Measurements from ENCODE around the gene MAGI1.

The MAGI1 gene

DNA sequence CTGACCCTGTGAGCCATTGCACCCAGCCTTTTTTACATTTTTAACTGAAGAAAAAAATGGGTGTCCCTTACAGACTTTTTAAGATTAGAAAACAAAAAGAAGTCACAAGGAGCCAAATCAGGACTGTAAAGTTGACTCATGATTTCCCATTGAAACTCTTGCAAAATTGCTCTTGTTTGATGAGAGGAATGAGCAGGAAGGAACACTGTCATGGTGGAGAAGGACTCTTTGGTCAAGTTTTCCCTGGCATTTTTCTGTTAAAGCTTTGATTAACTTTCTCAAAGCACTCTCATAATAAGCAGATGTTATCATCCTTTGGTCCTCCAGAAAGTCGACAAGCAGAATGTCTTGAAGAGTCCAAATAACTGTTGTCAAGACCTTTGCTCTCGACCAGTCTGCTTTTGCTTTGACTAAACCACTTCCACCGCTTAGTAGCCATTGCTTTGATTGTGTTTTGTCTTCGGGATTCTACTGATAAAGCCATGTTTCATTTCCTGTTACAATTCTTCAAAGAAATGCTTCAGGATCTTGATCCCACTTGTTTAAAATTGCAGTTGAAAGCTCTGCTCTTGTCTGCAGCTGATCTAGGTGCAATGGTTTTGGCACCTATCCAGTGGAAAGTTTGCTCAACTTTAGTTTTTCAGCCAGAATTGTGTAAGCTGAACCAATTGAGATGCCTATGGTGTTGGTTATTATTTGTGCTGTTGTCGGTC lies 369.4 kb downstream of the MAGI1 start:
- no peak for DNase-seq (ENCODE audit: low read depth in 2 of 2)

DNA sequence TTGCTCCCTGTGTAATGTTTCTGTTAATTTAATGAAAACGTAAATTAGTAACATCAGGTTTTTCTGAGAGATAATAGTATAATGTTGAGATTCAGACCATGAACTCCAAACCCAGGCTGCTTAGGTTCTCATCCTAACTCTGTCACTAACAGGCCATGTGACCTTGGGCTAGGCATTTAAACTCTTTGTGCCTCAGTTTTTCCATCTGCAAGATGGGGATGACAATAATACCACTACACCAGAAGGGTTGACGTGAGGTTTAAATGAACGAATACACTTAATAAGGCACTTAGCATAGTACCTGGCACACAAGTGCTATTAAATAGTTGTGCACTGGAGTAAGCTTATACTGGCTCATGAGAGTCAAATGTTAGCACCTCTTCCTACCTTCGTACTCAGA lies 370.8 kb downstream of the MAGI1 start:
- no peak for DNase-seq (ENCODE audit: low read depth in 2 of 2)

DNA sequence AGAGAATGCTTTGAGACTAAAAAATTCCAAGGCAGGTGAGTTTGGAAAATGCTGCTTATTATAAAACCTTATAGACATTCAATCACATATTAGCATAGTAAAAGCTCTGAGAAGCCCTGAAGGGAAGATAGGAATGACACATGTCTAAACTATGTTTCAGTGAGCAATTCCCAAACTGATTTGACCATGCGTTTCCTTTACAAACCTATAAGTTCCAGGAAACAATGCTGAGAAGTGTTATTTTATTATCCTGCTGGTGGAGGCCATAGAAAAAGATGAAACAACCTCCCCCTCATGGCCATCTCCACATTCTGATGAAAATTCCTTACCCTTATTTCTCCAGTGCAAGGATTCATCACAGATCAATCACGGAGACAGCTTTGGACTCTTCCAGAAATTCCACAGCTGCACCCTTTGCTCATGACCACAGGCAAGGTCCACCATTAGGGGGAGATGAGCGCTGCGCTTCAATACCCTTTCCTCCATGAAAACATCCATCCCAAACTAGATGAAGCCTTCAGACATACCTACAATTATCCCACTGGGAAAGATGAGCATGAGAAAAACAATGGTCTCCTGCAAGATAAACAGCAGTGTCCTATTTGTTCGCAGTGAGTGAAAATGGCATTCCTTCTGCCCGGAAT lies 372.1 kb downstream of the MAGI1 start:
- DNase-seq (ENCODE audit: low read depth in 2 of 2): no peak

DNA sequence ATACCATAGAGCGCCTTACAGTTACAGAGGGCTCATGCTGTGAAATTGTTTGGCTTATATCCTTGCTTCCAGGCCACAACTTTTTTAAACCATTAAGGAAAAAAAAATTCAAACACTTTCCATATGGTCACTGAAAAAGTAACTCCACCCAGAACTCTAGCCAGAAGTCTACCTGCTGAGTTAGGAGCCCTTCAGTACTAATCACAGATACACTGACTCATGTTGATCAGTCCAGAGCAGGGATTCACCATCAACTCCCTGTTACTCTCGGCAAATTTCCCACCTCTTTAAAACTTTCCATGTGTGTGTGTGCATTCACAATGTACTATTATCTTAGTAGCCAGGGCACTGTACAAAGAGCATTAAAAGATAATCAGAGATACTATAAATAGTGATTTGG lies 372.8 kb downstream of the MAGI1 start:
- DNase-seq (ENCODE audit: low read depth in 2 of 2): no peak

DNA sequence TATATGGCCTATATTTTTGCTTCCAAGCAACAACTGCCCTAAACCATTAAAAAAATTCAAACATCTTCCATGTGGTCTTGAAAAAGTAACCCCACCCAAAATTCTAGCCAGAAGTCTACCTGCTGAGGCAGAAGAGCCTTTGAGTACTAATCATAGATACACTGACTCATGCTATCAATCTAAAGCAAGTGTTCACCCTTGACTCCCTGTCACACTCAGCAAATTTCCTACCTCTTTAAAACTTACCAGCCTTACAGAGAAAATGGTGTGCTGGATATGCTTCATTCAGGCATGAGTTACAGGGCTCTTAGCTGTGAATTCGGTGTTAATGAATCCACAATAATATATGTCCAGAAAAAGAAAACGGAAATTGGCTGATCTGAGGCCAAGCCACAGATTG lies 373.8 kb downstream of the MAGI1 start:
- no peak for DNase-seq (ENCODE audit: low read depth in 2 of 2)

DNA sequence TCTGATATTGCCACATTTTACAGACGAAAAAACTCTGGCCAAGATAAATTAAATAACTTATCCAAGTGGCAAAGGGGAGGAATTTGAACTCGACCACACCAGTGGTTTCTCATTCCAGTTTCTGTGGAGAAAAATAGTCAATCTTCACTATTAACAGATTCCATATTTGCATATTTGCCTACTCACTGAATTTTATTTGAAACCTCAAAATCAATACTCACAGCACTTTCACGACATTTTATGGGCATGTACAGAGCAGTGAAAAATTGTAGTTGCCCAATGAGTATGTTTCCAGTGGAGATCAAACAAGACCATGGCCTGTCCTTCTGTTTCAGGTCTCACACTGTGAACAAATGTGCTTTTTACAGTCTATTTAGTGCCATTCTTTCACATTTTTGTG lies 374.3 kb downstream of the MAGI1 start:
- DNase-seq (ENCODE audit: low read depth in 2 of 2): no peak

DNA sequence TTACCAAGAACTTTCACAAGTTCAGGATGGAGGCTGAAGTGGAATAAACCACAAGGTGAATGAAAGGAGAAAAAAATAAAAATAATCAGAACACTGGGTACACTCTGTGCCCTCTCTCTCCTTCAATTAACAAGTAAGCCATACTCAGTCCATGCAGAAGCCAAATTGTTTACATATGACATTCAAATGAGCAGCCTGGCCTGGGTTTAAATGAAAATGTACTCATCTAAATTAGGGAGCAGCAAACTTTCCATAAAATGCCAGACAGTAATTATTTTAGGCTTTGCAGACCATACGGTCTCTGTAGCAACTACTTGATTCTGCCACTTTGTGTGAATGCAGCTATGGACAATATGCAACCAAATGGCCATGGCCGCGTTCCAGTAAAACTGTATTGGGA lies 376.6 kb downstream of the MAGI1 start:
- no peak for DNase-seq (ENCODE audit: low read depth in 2 of 2)

DNA sequence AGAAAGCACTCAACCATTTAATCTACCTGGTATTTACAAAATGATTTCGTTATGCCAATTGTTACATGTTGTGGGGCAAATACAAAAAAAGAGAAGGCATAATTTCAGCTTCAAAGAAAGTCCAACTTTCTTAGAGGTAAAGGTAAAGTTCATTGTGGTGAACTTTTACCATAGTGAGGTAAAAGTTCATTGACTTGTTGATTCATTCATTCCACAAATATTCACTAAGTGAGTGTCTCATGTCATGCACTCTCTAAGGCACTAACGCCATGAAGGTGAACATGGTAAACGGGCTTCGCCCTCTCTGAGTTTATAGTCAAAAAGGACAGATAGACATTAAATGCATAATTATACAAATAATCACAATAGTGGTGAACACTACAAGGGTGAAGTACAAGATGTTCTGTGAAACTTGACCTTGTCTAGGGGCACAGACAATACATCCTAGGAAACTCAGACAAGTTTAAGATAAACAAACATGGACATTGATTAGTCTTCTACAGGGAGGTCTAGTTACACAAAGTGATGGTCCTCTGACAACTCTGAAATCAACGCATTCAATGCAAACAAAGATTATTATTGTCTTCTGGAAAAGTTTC lies 378.6 kb downstream of the MAGI1 start:
- DNase-seq (ENCODE audit: low read depth in 2 of 2): no peak

DNA sequence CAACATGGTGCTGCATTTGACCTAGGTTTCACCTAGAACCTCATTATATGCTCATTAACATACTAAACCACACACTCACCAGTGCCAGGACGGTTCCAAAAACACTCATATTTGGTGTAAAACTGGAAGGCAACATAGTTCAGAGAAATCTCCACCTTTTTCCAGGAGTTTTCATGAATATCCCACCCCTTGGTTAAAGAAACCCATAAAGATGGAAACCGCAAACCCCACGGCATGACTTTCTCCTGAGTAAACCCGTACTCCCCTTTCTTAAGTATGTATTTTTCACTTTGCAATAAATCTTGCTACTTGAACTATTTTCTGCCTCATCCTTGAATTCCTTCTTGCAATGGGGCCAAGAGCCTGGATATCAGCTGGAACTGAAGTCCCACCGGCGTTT lies 379.3 kb downstream of the MAGI1 start:
- no peak for DNase-seq (ENCODE audit: low read depth in 2 of 2)

DNA sequence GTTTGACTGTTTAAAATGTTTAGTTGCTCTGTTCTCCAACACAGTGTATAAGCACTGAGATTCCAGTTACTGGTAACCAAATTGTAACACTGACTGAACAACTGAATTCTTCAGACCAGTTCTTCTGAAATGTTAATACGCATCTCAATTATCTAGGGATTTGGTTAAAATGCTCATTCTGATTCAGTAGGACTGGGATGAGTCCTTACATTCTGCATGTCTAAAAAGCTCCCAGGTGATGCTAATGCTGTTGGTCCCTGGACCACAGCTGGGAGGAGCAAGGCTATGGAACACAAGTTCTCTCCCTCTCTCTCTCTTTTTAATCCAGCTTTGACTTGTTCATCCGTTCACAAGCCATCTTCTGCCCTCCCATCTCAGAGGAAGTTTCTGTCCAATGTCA lies 380.3 kb downstream of the MAGI1 start:
- DNase-seq (ENCODE audit: low read depth in 2 of 2): no peak

DNA sequence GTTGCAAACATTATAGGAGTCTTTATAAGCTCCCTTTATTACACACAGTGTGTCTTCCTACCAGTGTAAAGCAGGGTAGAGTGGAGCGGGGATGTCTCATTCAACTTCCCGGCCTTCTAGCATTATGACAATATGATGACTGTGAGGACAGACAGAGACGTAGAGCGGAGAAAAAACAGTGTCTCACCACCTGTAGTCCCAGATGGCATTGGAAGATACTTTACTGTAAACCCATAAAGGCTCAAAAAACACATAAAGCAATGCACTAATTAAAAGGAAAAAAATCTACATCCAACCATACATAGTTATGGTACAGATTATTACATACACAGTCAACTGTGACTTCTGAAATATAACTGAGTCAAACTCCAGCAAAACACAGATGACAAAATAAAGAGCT lies 383.7 kb downstream of the MAGI1 start:
- DNase-seq (ENCODE audit: low read depth in 2 of 2): no peak

DNA sequence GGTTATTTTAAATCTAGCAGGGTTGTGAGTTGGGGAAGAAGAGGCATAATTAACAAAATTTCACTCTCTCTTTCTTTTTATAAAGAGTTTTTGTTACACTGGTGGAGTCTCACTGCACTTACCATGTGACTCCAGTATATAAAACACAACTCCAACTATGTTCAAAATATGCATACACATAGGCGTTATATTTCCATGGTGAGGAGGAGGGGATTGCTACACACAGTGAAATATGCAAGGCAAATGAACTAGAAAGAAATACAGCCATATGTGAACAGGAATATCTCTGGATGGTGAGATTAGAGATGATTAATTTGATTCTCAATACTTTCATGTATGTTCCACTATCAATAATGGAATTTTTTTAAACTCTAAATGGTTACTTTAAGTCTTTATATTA lies 385.0 kb downstream of the MAGI1 start:
- DNase-seq (ENCODE audit: low read depth in 2 of 2): no peak

DNA sequence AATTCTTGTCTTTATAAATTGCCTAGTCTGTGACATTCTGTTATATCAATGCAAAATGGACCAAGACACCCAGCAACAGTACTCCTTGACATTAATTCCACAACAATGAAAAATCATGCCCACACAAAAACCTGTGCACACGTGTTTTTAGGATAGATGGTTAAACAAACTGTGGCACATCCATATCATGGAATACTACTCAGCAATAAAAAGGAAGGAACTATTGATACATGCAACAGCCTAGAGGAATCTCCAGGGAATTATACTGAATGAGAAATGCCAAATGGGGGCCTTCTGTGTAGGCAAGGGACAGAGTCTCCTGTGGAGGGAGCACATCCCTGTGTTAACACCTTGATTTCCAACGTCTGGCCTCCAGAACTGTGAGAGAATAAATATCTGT lies 388.5 kb downstream of the MAGI1 start:
- DNase-seq (ENCODE audit: low read depth in 2 of 2): no peak

DNA sequence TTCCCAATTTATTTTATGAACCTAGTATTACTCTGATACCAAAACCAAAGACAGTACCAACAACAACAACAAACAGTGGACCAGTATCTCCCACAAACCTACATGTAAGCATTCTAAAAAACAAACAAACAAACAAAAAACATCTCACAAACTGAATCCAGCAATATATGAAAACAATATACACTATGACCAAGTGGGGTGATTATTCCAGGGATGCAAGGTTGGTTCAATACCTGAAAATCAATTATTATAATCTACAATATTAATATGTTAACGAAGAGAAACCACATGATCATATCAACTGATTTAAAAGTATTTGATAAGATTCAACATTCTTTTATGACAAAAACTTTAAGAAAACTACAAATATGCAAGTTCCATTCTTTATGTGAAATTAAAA lies 391.3 kb downstream of the MAGI1 start:
- no peak for DNase-seq (ENCODE audit: low read depth in 2 of 2)

DNA sequence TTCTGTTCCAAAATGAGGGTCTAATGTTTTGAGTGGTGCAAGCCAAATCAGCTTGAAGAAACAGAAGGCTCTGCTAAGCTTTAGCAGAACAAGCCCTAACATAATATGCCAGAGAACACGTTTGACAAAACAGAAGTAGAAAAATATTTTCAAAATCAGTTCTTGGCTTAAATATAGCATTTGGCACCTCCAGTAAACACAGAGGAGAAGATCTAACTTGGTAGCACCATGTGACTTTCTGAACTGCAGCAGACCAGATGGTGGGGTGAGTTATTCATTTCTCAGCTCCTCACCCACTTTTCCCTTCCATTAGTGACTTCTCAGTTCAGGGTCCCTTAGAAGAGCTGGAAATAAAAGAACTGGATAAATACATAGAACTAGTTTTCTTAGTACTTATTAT lies 395.8 kb downstream of the MAGI1 start:
- no peak for DNase-seq (ENCODE audit: low read depth in 2 of 2)

DNA sequence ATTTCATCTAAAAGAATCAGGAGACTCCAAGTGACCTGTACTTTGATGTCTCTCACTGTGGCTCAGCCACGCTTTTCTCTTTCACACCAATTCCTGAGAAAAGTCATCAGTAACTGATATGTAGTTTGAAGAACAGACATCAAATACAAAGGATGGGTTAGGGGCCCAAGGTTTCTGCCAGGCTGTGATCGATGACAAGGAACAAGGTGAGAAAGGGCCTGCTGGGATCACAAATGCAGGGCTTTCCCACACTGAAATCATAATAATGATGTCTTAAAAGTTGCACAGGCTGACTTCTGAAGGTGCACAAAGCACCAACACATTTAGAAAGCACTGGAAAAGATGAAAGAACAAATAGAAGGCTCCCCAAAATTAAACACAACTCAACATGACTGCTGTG lies 396.9 kb downstream of the MAGI1 start:
- no peak for DNase-seq (ENCODE audit: low read depth in 2 of 2)

DNA sequence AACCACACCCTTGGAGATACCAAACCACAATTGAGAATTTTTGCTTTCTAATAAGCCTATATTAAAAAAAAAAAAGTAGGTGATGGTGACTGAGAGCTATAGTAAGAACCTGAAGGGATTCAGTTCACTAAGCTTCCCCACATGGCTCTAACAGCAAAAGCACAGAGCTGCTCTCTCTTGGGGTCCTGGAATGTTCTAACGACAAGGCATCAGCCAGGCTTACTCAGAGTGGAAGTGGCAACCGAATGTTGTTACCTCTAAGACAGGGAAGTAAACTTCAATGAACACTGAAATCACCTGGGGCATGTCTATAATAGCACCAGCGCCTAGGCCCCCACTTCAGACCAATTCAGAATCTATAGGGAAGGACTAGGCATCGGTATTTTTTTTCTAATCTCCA lies 397.7 kb downstream of the MAGI1 start:
- DNase-seq (ENCODE audit: low read depth in 2 of 2): no peak

DNA sequence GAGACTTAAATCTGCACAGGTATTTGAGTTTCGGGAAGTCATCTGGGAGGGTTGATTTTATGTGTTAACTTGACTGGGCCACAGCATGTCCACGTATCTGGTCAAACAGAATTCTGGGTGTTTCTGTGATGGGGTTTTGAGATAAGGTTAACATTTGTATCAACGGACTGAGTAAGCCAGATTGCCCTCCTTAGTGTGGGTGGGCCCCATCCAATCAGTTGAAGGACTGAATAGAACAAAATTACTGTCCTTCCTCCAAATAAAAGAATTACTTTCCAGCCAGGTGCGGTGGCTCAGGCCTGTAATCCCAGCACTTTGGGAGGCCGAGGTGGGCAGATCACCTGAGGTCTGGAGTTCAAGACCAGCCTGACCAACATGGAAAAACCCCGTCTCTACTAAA lies 399.3 kb downstream of the MAGI1 start:
- no peak for DNase-seq (ENCODE audit: low read depth in 2 of 2)

DNA sequence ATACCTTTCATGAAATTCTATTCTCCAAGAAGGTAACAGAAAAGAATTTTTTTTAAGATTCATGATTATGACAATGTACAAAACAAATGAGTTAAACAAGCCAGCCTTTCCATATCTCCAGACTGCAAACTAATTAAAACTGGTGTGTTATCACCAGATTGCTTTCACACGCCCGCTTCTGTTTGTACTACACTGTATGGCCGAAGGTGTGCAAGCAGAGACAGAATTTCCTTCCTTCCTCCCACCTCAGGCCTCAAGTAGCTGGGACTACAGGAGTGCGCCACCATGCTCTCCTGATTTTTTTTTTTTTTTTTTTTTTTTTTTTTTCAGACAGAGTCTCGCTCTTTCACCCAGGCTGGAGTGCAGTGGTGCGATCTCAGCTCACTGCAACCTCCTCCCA lies 400.4 kb downstream of the MAGI1 start:
- DNase-seq (ENCODE audit: low read depth in 2 of 2): no peak

DNA sequence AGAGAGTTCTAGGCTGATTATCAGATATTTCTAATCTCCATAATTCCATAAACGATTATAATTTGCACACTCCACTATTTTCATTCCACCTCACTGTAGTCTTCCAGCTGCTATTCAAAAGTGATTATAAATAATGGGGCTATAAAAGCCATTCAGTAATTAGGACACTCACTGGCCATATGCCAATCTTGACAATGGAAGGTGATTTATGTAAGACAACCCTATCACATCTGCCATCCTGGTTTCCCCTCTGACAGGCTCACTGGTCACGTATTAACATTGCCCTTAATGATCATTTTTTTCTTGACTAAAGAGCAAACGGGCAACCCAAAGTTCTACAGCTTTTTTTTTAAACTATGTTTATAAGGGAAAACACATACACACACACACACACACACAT lies 402.4 kb downstream of the MAGI1 start:
- no peak for DNase-seq (ENCODE audit: low read depth in 2 of 2)

DNA sequence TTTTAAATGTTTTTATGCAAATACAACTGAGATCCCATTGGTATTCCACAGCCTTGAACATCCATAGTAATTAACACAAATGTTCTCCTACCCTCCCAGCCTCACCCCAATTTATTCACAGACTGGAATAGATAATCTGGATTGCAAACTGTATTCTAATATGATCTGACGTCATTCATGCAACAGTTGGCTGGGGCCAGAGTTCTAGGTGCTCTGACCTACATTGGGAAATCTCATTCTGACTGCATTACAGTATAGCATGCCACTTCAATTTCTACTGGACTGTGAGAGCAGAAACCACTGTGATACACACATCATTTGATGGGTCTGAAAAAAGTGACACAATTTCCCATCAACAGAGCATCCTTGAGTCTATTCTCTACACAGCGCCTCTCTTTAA lies 403.1 kb downstream of the MAGI1 start:
- no peak for DNase-seq (ENCODE audit: low read depth in 2 of 2)

DNA sequence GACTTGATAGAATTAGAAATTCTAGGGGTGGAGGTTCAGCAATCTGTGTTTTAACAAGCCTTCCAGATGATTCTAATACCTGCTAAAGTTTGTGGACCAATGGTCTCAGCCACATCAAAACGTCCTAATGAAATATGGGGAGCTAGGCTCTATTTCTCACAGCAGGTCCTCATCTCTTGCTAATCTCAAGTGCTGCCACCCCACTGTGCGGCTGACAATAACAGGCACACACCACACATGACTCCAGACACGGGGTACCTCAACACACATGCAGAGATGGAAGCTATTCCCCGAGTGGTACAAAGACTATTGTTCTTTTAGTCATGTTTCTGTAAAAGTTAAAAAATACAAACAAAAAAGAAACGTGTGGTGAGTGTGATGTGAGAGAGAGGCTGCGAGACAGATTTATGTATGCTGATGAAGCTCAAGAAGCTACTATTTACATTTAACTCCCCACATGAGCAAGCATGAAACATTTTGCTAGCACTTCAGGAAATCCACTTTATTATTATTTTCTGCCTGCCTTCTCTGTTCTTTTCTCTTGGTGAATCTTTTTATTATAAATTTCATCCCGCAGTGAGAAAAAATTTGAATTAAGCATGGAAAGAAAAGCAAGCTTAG lies 405.6 kb downstream of the MAGI1 start:
- no peak for DNase-seq (ENCODE audit: low read depth in 2 of 2)

DNA sequence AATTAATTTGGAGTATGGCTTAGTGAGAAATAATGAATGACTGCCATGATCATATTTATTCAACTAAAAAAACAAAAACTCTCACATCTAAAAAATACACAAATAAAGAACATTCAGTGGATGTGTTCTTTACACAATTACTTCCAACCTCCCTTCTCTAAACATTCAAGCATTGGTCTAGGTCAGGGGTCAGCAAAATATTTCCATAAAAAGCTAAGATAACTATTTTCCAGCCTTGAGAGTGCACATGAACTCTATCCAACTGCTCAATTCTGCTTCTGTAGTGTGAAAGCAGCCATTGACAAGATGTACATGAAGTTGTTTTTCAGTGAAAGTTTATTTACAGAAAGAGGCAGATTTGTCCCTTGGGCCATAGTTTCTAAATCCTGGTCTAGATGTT lies 406.3 kb downstream of the MAGI1 start:
- no peak for DNase-seq (ENCODE audit: low read depth in 2 of 2)

All from stimulated activated CD8-positive, alpha-beta memory T cell treated with anti-CD3 and anti-CD28 coated beads, Interleukin-15, amount 100 ng/mL, for 48 hours (primary cell).